Measurements from ENCODE around the gene CCT6A.

Gene CCT6A

GRCh38 chr7:56051339-56052191 lies at the start of gene CCT6A, which contains the start of gene PSPH:
TSS of gene CCT6A (plus strand) at chr7:56051765. CDS start at chr7:56051849, 84 bp downstream.
TSS of gene PSPH (minus strand) at chr7:56051444. CDS start at chr7:56021212, 30,232 bp downstream.
- TF ChIP-seq CTCF (IDR thresholded peaks at IDR 0.05) = no peak

GRCh38 chr7:56003749-56004148 lies 47.8 kb upstream of the CCT6A start:
- no peak for TF ChIP-seq CTCF (IDR thresholded peaks at IDR 0.05)

GRCh38 chr7:56007167-56007652 lies 44.4 kb upstream of the CCT6A start:
- TF ChIP-seq CTCF (IDR thresholded peaks at IDR 0.05) = no peak

- TF ChIP-seq CTCF (IDR thresholded peaks at IDR 0.05) = no peak
These were observed 43.7 kb upstream of the CCT6A start for GRCh38 chr7:56007891-56008290.

GRCh38 chr7:56009695-56010094 lies 41.9 kb upstream of the CCT6A start:
- no peak for TF ChIP-seq CTCF (IDR thresholded peaks at IDR 0.05)

GRCh38 chr7:56019501-56019900 lies 32.1 kb upstream of the CCT6A start:
- TF ChIP-seq CTCF (IDR thresholded peaks at IDR 0.05) = no peak

- no peak for TF ChIP-seq CTCF (IDR thresholded peaks at IDR 0.05)
These were observed 28.1 kb upstream of the CCT6A start for GRCh38 chr7:56023500-56023899.
